Neural cell (in vitro differentiated cells): ENCODE results near the gene PIK3R3.

Source experiments
- TF ChIP-seq, protein P1 (sequence below): IDR thresholded peaks from 2 replicates; pipeline ENCODE4 v1.6.1; 2012; ENCODE audit warnings: borderline replicate concordance
- TF ChIP-seq, protein P2 (sequence below): fragments of 450-650 bp; IDR thresholded peaks from 2 replicates; pipeline ENCODE4 v1.5.1; 2014; ENCODE audit warnings: antibody characterized with exemption, mild to moderate bottlenecking, moderate library complexity; ENCODE audit not compliant: poor library complexity, severe bottlenecking

DNA sequence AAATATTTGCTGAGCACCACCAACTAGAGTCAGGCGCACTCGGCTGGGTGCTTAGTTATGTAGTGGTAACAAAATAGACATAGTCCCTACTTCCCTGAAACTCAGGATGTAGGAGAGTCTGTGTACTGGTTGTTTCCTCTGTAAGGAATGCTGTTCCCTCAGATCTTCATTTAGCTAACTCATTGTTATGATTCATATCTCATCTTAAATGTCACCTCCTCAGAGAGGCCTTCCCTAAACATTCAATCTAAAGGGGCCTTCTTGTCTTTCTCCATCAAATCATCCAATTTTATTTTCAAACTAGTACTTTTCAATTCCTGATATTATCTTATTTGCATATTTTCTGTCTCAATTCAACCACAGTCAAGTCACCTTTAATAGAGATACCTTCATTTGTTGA, 132.9 kb downstream of the PIK3R3 start:
- TF ChIP-seq, protein P1, sequence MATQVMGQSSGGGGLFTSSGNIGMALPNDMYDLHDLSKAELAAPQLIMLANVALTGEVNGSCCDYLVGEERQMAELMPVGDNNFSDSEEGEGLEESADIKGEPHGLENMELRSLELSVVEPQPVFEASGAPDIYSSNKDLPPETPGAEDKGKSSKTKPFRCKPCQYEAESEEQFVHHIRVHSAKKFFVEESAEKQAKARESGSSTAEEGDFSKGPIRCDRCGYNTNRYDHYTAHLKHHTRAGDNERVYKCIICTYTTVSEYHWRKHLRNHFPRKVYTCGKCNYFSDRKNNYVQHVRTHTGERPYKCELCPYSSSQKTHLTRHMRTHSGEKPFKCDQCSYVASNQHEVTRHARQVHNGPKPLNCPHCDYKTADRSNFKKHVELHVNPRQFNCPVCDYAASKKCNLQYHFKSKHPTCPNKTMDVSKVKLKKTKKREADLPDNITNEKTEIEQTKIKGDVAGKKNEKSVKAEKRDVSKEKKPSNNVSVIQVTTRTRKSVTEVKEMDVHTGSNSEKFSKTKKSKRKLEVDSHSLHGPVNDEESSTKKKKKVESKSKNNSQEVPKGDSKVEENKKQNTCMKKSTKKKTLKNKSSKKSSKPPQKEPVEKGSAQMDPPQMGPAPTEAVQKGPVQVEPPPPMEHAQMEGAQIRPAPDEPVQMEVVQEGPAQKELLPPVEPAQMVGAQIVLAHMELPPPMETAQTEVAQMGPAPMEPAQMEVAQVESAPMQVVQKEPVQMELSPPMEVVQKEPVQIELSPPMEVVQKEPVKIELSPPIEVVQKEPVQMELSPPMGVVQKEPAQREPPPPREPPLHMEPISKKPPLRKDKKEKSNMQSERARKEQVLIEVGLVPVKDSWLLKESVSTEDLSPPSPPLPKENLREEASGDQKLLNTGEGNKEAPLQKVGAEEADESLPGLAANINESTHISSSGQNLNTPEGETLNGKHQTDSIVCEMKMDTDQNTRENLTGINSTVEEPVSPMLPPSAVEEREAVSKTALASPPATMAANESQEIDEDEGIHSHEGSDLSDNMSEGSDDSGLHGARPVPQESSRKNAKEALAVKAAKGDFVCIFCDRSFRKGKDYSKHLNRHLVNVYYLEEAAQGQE = no peak
- TF ChIP-seq, protein P2, sequence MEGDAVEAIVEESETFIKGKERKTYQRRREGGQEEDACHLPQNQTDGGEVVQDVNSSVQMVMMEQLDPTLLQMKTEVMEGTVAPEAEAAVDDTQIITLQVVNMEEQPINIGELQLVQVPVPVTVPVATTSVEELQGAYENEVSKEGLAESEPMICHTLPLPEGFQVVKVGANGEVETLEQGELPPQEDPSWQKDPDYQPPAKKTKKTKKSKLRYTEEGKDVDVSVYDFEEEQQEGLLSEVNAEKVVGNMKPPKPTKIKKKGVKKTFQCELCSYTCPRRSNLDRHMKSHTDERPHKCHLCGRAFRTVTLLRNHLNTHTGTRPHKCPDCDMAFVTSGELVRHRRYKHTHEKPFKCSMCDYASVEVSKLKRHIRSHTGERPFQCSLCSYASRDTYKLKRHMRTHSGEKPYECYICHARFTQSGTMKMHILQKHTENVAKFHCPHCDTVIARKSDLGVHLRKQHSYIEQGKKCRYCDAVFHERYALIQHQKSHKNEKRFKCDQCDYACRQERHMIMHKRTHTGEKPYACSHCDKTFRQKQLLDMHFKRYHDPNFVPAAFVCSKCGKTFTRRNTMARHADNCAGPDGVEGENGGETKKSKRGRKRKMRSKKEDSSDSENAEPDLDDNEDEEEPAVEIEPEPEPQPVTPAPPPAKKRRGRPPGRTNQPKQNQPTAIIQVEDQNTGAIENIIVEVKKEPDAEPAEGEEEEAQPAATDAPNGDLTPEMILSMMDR = no peak
